OCI-M2 (cell line): ENCODE measurements around the gene DLG1.
"Not testable (repeated sequence)": the region's sequence is repeated elsewhere in the genome, so short reads cannot be mapped to it uniquely, and the experiment has no call there.

Source experiments
- DNase-seq: peaks from one replicate; lab custom pipeline; 2025; ENCODE audit not compliant: unreplicated experiment; lab: John Stamatoyannopoulos, UW

Gene DLG1

DNA sequence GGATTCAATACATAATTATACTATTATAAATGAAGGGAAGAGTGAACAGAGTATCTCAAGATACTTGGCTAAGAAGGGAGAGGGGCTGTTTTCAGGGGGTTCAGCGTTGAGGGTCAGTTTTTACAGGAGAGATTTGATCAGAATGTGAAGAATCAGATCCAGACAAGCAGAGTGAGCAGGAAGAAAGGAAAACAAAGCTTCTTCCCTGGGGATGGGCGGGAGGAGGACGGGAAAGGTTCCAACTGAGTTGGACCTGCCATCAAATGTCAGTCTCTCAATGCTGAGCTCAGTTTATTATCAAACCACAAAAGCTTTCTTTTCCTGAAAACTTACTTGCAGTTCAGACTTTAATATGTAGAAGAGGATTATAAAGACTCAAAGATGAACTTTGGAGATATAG, 262.8 kb downstream of the DLG1 start:
- no peak for DNase-seq

DNA sequence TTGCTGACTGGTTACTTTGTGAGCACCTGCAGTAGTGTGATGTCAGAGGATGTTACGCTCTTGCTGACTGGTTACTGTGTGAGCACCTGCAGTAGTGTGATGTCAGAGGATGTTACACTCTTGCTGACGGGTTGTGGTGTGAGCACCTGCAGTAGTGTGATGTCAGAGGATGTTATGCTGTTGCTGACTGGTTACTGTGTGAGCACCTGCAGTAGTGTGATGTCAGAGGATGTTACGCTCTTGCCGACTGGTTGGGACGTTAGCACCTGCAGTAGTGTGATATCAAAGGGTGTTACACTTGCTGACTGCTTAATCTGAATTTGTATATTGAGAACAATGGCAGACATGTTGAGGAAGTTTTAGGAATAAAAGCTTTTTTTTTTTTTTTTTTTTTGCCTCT, 263.6 kb downstream of the DLG1 start:
- DNase-seq = not testable (repeated sequence)

DNA sequence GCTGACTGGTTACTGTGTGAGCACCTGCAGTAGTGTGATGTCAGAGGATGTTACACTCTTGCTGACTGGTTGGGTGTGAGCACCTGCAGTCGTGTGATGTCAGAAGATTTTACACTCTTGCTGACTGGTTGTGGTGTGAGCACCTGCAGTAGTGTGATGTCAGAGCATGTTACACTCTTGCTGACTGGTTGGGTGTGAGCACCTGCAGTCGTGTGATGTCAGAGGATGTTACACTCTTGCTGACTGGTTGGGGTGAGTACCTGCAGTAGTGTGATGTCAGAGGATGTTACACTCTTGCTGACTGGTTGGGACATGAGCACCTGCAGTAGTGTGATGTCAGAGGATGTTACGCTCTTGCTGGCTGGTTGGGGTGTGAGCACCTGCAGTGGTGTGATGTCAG, 264.6 kb downstream of the DLG1 start:
- not testable (repeated sequence) for DNase-seq

DNA sequence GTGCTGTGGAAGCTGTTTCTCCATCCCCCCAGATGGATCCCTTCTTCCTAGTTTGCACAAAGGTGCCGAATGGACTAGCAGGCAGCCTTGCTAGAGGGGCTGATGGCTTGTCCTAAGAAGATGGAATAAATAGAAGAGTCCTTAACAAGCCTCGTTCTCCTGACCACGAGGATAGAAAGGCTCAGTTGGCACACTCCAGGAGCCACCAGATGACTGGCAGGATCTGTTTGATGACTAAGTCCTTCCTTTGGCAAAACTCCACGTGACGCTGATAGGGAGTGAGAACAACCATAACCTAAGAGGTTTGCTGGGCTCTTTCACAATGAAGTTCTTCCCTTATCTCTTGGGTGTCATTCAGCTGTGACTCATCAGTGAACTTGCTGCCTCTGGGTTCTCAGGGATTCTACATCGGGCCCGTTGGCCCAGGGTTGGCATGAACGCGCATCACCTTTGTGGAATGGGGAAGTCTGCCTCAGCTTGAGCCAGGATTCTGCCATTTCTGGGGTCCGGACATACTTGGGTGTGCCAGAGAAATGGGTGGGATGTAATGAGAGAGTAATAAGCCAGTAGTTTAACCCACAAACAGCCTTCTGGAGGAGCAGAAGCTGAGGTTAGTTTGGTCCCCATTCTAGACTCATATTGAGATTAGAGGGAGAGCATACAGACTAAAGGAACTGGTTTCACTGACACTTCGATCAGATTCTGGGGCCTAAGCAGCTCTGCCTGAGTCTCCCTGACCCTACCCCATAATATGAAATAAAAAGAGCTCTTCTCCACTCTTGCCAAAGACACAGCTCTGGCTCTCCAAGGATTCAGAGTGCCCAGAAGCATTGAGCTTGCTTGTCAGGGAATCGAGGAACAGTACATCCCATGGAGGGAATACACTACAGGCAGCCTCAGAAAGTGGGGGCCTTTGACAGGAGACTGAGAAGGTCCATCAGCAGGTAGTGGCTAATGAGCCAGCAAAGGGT, 266.8 kb downstream of the DLG1 start:
- DNase-seq = no peak

DNA sequence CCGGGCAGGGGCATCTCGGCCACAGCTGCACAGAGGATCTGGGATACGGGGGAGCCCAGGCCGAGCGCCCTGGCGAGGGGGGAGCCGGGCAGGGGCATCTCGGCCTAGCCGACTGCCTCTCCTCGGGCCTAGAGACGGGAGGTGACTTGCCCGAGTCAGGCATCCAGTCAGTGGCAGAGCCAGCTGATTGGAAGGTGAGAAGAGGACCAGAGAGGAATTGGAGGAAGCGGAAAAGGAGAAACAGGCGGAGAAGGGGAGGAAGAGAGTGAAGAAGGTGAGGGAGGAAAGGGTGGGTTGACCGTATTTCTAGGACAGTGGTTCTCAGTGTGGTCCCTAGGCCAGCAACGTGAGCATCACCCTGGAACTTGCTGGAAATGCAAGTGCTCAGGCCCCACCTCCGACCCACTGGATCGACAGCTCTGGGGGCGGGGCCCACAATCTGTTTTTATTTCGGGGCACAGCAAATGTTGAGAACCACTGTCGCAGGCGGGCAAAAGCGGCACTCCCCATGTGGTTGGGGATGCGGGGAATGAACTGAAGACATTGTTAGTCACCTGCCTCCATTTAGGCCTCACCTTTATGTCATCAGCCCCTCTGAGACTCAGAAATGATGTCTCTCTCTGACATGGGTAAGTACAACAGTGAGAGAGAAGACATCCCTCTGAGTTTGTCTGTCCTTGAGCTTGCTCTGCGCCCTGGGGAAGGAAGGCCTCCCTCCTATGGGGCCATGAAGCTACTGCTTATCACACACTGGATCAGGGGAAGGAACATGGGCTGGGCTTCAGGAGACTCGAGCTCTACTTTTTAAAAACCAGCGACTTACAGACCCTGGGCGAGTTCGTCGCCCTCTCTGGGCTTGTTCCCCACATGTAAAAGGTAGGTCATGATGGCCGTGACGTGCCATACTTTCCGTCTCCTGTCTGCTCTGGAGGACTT, 267.8 kb downstream of the DLG1 start:
- no peak for DNase-seq

DNA sequence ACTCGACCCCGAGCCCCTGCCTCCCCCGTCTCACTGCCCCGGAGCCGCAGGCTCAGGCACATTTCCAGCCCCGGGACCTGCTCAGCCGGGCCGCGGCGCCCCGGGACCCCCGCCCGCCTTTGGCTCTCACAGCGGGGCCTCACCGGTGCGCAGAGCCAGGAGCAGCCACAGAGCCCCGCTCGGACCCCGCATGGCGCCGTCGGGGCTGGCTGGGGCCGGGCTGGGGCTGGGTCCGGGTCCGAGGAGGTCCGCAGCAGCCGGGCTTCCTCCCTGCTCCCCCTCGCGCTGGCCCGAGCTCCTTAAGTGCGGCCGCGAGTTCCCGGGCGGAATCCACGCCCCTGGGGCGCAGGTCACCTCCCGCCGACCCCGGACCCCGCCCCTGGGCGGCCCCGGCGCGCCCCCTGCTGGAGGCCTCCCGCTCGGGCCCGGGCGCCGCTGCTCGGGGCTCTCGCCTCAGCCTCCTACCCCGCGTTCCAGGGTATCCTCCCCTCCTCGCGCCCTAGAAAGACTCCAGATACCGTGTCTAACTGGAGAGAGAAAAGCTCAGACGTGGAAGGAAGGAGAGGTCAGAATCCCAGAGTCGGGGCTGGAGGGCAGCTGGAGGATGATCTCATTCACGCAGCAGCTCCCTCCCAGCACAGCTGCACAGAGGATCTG, 268.8 kb downstream of the DLG1 start, which contains the start of gene MELTF:
MELTF (minus strand) TSS at position 307 of the 657 bp plus-strand sequence; CDS start at position 192, 115 bp downstream.
- no peak for DNase-seq

DNA sequence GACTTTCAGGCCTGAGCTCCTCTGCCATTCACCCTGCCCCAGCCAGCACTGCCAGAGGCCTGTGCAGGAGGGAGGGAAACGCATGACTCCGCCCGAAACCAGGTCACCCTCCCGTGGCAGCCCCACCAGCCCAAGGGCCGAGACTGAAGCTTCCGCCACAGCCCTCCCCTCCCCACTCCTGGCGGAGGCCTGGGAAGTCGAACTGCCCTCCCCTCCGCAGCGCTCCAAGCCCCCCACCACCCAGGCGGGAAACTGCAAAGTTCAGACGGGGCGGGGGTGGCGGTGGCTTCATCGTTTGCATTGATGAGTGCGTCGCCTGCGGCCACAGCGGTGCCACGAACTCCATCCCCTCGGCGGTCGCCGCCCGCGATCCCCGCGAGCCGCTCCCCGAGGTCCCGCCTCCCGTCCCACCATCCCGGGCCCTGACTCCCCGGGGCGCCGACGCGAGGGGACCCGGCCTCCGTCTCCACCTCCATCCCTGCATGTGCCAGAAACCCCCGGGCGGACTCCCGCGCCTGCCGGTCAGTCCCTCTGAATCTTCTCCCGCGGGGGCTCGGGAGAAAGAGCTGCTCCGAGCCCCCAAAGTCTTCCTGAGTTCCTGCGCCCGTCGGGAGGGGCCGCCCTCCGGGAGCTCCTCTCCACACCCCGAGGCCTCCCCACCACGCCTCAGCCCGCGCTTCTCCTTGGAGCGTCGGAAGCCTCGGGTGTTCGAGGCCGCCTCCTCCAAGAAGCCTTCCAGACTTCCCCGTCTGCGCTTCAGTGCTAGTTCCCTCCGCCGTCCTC, 269.5 kb downstream of the DLG1 start:
- DNase-seq = no peak

DNA sequence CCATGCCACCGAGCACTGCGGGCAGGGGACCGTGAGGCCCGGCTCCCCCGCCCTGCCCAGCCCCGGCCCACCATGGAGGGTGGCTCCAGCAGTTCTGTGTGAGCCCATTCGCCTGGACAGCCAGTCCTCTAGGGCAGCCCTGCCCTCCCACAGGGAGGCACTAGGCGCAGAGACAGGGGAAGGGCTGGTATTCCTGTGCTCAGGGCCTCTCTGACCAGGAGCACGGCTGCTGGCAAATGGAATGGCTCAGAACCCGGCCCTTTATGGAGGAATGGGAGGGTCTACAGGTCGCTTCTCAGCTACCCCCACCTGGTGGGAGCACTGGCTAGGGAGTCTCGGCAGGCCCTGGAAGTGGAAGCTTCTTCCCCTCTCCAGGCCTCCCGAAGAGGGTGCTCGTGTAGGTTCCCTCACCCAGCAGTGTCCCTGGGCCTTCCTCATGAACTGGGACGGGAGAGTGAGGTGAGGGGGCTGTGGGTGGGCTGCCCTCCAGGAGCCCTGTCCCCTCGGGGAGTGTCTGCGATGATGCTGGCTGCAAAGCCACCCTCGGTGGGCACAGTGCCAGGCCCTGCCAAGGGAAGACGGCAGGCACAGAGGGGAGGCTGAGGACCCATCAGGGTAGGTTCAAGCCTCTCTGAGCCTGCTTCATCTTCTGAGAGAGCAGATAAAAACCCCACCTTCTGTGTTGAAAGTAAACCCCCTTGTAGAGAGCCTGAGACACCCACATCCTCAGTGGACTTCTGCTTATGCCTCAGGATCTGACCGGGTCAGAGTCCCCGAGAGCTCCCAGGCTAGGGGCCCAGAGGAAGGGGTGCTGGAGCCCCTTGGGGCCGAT, 270.3 kb downstream of the DLG1 start:
- no peak for DNase-seq

DNA sequence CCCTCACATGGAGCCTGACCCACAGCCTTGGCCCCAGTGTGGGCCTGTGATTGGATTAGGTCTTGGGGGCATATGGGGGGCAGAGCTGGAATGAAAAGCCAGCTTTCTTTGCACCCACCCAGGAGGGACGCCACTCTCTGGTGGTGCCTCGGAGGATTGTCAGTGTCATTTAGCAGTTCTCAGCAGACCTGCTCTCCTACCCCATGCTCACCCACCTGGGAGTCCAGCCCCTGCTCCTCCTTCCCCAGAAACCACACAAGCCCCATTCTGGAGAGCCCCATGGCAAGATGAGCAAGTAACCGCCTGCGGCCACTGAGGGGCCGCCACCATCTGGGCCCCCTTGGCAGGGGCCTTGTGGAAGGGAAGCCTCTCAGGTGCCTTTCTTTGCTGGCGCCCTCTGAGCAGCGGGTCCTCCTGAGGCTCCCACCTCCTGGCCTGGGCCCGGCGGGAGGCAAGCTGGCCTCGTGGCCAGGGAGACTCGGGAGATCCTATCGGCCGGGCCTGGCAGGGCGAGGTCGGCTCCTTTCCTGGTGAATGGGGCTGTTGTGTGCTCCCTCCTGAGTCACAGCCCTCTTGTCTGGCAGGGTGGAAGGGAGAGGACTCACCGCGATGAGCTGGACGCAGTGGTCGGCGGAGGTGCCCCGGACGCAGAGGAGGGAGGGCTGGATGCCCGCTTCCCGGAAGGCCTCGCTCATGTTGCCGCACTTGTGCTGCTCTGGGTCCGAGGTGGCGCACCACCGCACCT, 271.1 kb downstream of the DLG1 start:
- no peak for DNase-seq

DNA sequence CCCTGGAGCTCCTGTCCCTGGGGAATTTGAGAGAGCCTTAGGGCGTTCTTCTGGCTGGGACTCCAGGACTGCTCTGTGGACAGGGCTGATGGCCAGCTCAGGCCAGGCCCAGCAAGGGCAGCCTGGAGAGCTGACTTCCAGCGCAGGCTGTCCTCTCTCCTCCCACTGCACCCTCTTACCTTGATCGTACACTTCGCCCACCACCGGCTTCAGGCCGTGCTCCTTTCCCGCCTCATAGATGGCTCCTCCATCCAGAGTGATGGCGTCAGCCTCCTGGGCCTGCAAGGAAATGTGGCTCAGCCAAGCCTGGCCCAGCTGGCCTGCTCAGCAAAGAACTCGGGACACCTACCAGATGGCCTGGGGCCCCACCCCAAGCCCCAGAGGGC, 271.9 kb downstream of the DLG1 start:
- DNase-seq = no peak

DNA sequence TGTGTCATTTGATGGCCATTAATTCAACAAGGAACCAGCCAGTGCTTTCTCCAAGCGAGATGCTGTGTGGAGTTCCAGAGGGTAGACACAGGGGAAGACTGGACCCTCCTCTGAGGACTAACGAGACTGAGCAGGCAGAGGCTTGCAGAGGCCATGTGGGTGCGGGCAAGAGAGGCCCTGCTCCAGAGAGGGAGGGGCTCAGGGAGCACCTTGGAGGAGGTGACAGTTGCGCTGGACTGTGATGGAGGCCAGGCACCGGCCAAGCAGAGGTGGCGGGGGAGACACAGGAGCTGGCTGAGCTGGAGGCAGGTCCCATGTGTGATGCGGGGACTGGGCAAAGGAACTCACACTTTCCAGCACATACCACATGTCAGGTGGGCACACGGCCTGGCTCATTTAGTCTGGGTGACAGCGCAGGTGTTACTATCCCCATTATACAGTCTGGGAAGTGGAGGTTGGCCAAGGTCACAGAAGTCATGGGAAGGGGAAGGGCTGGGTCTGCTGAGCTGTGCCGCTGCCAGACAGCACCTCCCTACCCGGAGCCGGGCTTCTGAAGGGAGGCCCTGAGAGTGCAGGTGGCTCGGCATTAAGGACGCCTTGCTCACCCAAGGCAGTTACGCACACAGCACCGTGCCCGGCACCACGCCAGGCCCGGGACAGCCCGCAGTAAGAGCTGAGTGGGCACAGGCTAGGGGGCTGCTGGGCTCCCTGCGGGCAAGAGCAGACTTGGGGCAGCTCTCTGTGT, 272.5 kb downstream of the DLG1 start:
- no peak for DNase-seq

DNA sequence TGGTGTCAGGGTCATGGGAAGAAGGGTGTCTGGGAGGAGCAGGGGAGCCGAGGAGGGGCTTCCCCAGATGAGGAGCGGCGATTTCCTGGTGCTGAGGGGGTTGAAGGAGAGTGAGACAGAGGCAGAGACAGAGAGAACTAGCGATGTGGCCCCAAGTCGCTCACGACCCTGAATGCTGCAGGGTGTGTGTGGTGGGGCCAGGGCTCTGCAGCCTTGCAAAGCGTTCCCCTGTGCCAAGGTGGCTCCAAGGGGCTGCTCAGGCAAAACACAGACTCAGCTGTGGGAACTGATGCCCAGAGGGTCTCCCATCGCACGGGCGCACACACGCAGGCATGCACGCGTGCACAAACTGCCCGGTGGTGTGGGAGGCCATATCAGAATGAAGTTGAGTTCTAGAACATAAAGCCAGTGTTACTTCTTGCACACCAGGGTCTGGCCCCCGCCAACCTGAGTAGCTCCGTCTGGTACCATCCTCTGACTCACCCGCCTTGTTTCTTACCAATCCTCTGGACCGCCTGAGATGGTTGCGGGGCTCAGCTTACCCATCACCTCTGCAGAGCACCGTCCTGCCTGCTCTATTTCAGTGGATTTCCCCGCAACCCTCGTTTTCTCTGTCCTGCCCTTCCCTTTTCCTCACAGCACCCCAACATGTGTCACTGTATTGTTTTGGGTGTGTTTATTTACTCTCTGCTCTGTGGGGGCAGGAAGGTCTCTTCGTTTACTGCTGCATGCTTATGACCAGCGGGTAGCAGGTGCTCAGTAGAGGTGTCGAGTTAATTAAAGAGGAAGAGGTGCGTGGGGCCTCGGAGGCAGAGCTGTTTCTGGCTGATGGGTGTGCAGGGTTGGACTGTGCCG, 273.3 kb downstream of the DLG1 start:
- DNase-seq = no peak

DNA sequence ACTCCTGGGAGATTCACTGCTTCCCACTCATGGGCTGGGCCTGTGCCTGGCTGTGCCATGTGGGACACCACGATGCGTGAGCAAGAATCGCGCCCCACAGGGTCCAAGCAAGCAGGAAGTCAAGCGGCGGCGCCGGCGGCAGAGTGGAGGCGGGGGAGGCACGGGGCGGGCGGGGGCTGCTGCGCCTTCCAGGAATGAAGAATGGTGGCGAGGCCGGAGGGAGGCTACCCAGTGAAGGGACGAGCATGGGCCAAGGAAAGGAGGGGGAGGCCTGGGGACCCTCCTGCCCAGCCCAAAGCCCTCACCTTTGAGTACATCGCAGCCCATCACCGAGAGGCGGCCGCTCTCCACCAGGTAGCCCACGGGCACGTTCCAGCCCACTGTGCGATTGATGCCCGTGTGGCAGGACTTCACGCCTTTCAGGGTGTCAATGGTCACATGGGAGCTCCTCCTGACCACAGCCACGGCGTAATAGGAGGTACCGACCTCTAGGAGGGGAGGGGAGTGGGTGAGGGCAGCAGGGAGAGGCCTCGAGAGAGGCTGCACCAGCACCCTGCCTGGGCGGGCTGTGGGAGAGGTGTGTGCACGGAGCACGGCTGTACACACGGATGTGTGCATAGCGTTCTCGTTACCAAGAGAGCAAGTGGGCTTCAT, 274.3 kb downstream of the DLG1 start:
- no peak for DNase-seq

DNA sequence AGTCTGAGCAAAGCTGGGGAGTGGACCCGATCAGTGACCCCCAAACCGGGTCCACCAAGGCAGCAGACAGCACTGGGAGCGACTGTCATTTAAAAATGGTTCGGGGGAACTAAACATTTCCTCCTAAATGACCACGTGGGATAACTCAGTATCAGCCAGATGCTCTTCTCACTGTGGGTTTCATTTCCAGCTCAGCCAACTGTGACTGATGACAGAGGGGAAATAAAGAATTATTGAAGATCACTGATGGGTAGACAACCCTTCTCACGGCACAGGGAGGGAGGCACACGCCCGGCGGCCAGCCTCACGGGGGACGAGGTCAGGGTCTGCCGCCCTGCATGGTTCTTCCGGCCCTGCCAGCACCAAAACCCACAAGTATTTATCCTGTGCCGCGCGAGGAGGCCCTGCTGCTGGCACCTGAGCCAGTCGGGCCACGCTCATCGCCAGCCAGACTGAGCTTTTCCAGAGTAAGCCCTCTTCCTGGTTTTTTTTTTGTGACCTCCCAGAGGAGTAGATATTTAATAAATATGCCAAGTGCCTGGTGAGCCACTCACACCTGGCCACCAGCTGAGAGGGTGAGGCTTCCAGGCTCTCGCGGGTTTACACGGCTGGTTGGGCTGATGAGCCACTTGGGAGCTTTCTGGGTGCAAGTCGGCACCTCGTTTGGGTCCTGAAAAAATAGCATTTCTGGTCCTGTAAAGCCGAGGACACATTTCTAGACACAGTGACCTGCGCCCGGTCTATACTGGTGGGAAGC, 275.0 kb downstream of the DLG1 start:
- DNase-seq = no peak

DNA sequence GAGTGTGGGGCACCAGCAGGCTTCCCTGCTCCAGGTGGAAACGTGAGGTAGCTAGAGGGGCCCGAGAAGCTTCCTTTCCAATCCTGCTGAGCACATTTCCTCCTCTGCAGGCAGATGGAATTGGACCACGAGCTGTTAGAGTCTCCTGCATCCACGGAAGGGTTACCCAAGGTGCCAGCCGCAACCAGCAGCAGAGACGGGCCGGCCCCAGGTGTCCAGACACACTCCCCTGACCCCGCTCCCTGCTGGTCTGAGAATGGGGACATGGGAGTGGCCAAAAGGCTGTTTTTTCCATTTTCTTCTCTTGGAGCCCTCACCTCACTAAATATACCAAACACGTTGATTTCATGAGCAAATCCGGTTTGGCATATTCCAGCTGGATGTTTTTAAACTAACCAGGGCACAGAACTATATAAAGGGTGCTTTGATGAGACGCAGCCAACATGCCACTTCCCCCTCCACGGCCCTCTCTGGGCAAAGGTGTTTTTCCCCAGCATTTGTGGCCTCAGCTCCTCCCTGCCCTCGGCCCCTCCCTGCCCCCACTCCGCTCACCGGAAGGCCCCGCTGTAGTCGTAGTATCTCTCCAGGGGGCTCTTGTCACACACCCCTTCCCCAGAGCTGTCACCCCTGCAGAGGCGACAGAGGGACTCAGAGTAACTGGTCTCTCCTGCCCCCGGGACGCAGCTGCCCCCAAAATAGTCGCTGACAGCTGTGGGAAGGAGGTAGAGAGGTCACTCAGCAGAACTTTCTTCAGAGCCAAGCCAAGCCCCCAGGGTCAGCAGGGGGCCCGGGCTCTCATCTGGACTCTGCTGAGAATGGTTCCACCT, 275.8 kb downstream of the DLG1 start:
- no peak for DNase-seq
